T-helper 1 cell treated with Interleukin-12 subunit alpha and Interleukin-12 subunit beta and Interleukin-4 antibody, amounts not matched to agents 30 μg/mL and 1 μg/mL, for 36 hours (primary cell): ENCODE measurements around the gene AMER3.
A peak's percentile ranks its signal among the peaks of the same experiment; 100 is the strongest.

Experiments used
- H3K27ac Mint-ChIP-seq: one replicate; pipeline ENCODE4 v1.8.0; 2021; ENCODE audit warnings: mild to moderate bottlenecking, mixed read lengths
- H3K27me3 Mint-ChIP-seq: one replicate; pipeline ENCODE4 v1.8.0; 2021; ENCODE audit warnings: low read depth, mixed read lengths
- H3K36me3 Mint-ChIP-seq: one replicate; pipeline ENCODE4 v1.8.0; 2021; ENCODE audit warnings: low read depth, mixed read lengths
- H3K4me1 Mint-ChIP-seq: one replicate; pipeline ENCODE4 v1.8.0; 2021; ENCODE audit warnings: low read depth, mixed read lengths
- H3K4me3 Mint-ChIP-seq: one replicate; pipeline ENCODE4 v1.8.0; 2021; ENCODE audit warnings: mild to moderate bottlenecking, moderate library complexity, mixed read lengths
- H3K9me3 Mint-ChIP-seq: one replicate; pipeline ENCODE4 v1.8.0; 2021; ENCODE audit warnings: mixed read lengths

Gene AMER3

GRCh38 chr2:130786076-130786475 lies 30.7 kb downstream of the AMER3 start:
- no peaks in the 10 kb centered on the region for H3K36me3 Mint-ChIP-seq
- H3K4me1 Mint-ChIP-seq = no peaks in the 10 kb centered on the region
- H3K4me3 Mint-ChIP-seq = no peak overlapping the region
- no peaks in the 10 kb centered on the region for H3K27me3 Mint-ChIP-seq
- H3K27ac Mint-ChIP-seq = no peak overlapping the region
- H3K9me3 Mint-ChIP-seq = no peaks in the 10 kb centered on the region

DNA sequence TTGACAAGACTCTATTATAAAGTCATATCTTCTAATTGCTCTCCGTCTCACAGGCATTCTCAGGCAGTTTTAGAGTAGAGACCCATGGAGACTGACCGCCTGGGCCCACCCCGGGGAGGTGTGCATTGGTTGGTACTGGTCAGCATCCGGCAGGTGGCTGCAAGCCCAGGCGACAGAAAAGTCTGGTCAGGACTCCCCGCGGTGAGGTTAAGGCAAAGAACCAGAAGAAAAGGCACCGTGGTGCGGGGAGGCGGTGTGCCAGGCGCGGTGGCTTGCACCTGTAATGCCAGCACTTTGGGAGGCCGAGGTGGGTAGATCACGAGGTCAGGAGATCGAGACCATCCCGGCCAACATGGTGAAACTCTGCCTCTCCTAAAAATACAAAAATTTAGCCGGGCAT lies 32.5 kb downstream of the AMER3 start:
- Mint-ChIP-seq H3K4me3 (no peak overlapping the region), H3K9me3 (no peaks in the 10 kb centered on the region), H3K27me3 (peaks cover 3% of the 10 kb centered on the region), H3K36me3 (no peaks in the 10 kb centered on the region), H3K27ac (no peak overlapping the region), H3K4me1 (no peaks in the 10 kb centered on the region)

GRCh38 chr2:130790312-130790711 lies 35.0 kb downstream of the AMER3 start:
- Mint-ChIP-seq H3K9me3 (no peaks in the 10 kb centered on the region), H3K27me3 (peaks cover 15% of the 10 kb centered on the region), H3K4me1 (no peaks in the 10 kb centered on the region), H3K36me3 (no peaks in the 10 kb centered on the region), H3K27ac (no peak overlapping the region), H3K4me3 (no peak overlapping the region)

- no peaks in the 10 kb centered on the region for H3K9me3 Mint-ChIP-seq
- peaks cover 15% of the 10 kb centered on the region for H3K27me3 Mint-ChIP-seq
- H3K36me3 Mint-ChIP-seq = no peaks in the 10 kb centered on the region
- no peak overlapping the region for H3K4me3 Mint-ChIP-seq
- no peak overlapping the region for H3K27ac Mint-ChIP-seq
- no peaks in the 10 kb centered on the region for H3K4me1 Mint-ChIP-seq
Observed at GRCh38 chr2:130790804-130791616, 35.7 kb downstream of the AMER3 start.

DNA sequence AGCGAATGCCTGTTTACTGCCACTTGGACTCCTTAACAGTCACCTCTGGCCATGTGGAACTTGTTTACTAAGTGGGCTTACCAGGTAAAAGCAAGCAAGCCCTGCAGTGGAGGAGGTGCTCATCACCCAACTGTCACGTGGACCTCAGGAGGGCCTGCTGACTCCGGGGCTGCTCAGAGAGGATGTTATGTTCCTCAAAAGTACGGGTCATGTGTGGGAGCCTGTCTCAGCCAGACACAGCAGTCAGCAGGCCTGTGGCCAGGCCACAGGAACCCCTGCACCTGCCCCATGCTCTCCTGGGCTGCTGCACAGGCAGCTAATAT lies 36.2 kb downstream of the AMER3 start:
- Mint-ChIP-seq H3K36me3 (no peaks in the 10 kb centered on the region), H3K27ac (no peak overlapping the region), H3K9me3 (no peaks in the 10 kb centered on the region), H3K4me3 (no peak overlapping the region), H3K27me3 (peaks cover 15% of the 10 kb centered on the region), H3K4me1 (no peaks in the 10 kb centered on the region)

GRCh38 chr2:130795431-130795830 lies 40.1 kb downstream of the AMER3 start:
- H3K4me1 Mint-ChIP-seq = peaks cover 3% of the 10 kb centered on the region
- H3K4me3 Mint-ChIP-seq = no peak overlapping the region
- H3K36me3 Mint-ChIP-seq = no peaks in the 10 kb centered on the region
- H3K9me3 Mint-ChIP-seq = no peaks in the 10 kb centered on the region
- H3K27me3 Mint-ChIP-seq = peaks cover 25% of the 10 kb centered on the region
- no peak overlapping the region for H3K27ac Mint-ChIP-seq

GRCh38 chr2:130796290-130796689 lies 41.0 kb downstream of the AMER3 start:
- Mint-ChIP-seq H3K27me3 (peaks cover 27% of the 10 kb centered on the region), H3K36me3 (no peaks in the 10 kb centered on the region), H3K4me3 (no peak overlapping the region), H3K27ac (no peak overlapping the region), H3K9me3 (no peaks in the 10 kb centered on the region), H3K4me1 (peaks cover 3% of the 10 kb centered on the region)

GRCh38 chr2:130797493-130798435 lies 42.4 kb downstream of the AMER3 start:
- H3K4me1 Mint-ChIP-seq = peaks cover 3% of the 10 kb centered on the region
- H3K9me3 Mint-ChIP-seq = no peaks in the 10 kb centered on the region
- H3K27ac Mint-ChIP-seq = no peak overlapping the region
- H3K27me3 Mint-ChIP-seq = peaks cover 29% of the 10 kb centered on the region
- H3K4me3 Mint-ChIP-seq = peak overlapping the region; percentile 51
- H3K36me3 Mint-ChIP-seq = no peaks in the 10 kb centered on the region

DNA sequence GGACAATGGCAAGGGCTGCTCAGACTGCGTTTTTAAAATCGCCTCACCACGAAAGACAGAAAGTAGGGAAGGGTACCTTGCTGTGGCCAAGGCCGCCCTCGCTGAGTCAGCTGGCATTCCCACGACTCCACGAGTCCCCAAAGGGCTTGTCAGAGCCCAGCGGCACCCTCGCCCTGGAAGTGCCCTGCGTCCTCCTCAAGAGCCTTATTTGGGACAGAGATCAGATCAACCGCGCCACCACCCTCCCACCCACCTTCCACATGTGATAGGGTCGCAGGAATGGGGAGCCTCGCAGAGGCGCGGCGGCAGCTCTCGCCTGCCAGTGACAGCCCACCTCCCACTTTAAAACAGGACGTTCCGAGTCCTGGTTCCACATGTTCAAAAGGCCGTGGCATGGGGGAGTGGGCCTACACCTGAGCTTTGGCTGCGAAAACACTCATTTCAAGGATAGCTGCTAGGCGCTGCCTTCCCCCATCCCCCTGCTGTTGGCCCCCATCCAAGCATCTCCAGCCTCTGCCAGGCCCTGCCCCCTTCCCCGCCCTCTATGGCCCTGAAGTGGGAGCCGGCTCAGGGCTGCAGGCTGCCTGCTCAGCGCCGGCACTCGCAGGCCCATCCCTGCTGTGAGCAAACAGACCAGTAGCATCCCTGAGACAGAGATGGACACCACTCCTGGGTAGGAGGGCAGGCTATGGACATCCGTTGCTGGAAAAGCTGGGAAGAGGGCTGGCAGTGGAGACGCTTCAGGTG lies 43.3 kb downstream of the AMER3 start:
- Mint-ChIP-seq H3K4me1 (peaks cover 3% of the 10 kb centered on the region), H3K36me3 (no peaks in the 10 kb centered on the region), H3K9me3 (no peaks in the 10 kb centered on the region), H3K27me3 (peaks cover 25% of the 10 kb centered on the region), H3K4me3 (peak overlapping the region; percentile 51), H3K27ac (no peak overlapping the region)

DNA sequence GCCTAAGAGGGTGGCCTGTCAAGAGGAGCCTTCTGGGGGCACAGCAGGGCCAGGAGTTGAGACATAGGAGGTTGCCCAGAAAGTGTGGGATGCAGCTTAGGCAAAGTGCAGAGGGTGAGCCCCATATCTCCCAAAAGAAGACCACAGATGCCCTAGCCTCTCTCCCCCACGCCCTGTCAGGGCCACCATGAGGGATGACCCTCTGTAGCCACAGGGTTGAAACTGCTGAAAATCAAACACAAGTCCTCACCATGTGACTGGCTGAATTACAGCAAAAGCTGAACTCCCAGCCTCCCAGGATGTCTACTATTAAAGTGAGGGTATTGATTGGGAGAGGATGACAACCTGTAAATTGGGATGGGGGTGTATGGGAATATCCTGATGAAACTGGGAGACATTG lies 44.0 kb downstream of the AMER3 start:
- peaks cover 3% of the 10 kb centered on the region for H3K4me1 Mint-ChIP-seq
- H3K4me3 Mint-ChIP-seq = no peak overlapping the region
- no peak overlapping the region for H3K27ac Mint-ChIP-seq
- peaks cover 20% of the 10 kb centered on the region for H3K27me3 Mint-ChIP-seq
- H3K36me3 Mint-ChIP-seq = no peaks in the 10 kb centered on the region
- no peaks in the 10 kb centered on the region for H3K9me3 Mint-ChIP-seq

GRCh38 chr2:130805613-130806012 lies 50.3 kb downstream of the AMER3 start:
- Mint-ChIP-seq H3K36me3 (no peaks in the 10 kb centered on the region), H3K27ac (no peak overlapping the region), H3K9me3 (no peaks in the 10 kb centered on the region), H3K27me3 (peaks cover 19% of the 10 kb centered on the region), H3K4me1 (no peaks in the 10 kb centered on the region), H3K4me3 (no peak overlapping the region)

DNA sequence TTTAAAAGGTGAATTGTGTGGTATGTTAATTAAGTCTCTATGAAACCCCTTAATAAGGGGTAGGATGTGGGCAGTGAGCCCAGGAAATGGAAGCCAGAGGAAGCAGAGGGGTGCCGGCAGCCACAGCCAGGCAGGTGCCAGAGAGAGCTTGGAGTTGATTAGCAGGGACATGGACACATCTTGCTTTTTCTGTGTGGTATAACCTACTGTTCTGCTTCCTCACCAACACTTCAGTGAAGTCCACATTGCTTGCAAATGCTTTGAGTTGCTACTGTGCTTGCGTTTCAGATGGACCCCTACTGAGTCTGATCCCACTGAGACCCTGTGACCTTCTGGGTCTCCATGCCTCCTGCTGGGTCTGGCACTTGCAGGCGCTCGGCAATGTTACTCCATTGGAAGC lies 51.0 kb downstream of the AMER3 start:
- no peaks in the 10 kb centered on the region for H3K9me3 Mint-ChIP-seq
- no peaks in the 10 kb centered on the region for H3K36me3 Mint-ChIP-seq
- no peak overlapping the region for H3K4me3 Mint-ChIP-seq
- H3K27ac Mint-ChIP-seq = no peak overlapping the region
- no peaks in the 10 kb centered on the region for H3K4me1 Mint-ChIP-seq
- H3K27me3 Mint-ChIP-seq = peaks cover 23% of the 10 kb centered on the region

- no peaks in the 10 kb centered on the region for H3K9me3 Mint-ChIP-seq
- no peaks in the 10 kb centered on the region for H3K4me1 Mint-ChIP-seq
- no peaks in the 10 kb centered on the region for H3K36me3 Mint-ChIP-seq
- H3K4me3 Mint-ChIP-seq = no peak overlapping the region
- H3K27me3 Mint-ChIP-seq = peaks cover 29% of the 10 kb centered on the region
- no peak overlapping the region for H3K27ac Mint-ChIP-seq
Observed at GRCh38 chr2:130807659-130808385, 52.5 kb downstream of the AMER3 start.
